GM12872 (cell line): ENCODE results near the gene PTPRM.

ENCODE experiments used
- TF ChIP-seq, protein P1 (sequence below): IDR thresholded peaks from 3 replicates; pipeline ENCODE4 v1.5.1; 2011; ENCODE audit warnings: low read depth, mild to moderate bottlenecking, low read length, moderate library complexity; ENCODE audit not compliant: insufficient read depth

PTPRM gene

GRCh38 chr18:7566567-7567473 lies at the start of gene PTPRM:
Gene PTPRM (plus strand): TSS chr18:7567316. CDS start chr18:7567819, 503 bp downstream.
- TF ChIP-seq, protein P1, sequence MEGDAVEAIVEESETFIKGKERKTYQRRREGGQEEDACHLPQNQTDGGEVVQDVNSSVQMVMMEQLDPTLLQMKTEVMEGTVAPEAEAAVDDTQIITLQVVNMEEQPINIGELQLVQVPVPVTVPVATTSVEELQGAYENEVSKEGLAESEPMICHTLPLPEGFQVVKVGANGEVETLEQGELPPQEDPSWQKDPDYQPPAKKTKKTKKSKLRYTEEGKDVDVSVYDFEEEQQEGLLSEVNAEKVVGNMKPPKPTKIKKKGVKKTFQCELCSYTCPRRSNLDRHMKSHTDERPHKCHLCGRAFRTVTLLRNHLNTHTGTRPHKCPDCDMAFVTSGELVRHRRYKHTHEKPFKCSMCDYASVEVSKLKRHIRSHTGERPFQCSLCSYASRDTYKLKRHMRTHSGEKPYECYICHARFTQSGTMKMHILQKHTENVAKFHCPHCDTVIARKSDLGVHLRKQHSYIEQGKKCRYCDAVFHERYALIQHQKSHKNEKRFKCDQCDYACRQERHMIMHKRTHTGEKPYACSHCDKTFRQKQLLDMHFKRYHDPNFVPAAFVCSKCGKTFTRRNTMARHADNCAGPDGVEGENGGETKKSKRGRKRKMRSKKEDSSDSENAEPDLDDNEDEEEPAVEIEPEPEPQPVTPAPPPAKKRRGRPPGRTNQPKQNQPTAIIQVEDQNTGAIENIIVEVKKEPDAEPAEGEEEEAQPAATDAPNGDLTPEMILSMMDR = peak; percentile 35; the same call in 1 of the 3 replicates

DNA sequence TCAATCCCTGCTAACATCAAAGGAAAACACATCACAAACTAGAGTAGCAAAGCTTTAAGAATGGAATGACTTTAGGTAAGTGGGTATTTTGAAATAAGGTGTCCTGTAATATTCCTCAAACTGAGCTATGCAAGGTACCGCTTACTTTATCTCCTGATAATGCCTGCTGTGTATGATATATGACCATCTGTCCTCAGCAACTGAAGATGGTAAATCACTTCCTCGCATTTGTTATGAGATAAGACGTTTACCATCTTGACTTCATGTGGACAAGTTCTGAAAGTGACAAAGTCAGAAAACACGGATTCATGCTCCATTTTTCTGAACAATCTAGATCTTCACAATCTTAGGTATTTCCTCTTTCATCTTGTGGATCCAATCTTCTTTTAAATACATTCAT lies 49.3 kb upstream of the PTPRM start:
- TF ChIP-seq, protein P1 = no peak

GRCh38 chr18:7520200-7520785 lies 46.8 kb upstream of the PTPRM start:
- TF ChIP-seq, protein P1 = no peak

GRCh38 chr18:7521226-7521856 lies 45.8 kb upstream of the PTPRM start:
- TF ChIP-seq, protein P1 = no peak

DNA sequence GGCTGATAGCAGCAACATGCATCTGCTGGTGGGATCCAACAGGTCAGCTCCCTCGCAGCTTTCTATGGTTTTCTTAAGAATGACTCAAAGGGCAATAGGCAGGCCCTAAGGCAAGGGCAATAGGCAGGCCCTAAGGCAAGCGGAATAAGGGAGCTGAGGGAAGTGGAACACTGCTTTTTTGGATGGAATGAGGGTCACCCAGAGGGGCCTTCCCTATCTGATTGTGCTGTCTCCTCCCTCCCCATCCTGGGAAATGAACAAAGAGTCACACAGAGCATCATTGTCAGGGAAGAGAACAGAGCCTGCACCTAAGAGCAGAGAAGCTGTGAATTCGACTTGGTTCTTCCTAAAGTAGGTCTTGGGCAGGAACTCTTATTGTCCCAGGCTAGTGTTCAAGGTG lies 43.3 kb upstream of the PTPRM start:
- TF ChIP-seq, protein P1 = no peak

DNA sequence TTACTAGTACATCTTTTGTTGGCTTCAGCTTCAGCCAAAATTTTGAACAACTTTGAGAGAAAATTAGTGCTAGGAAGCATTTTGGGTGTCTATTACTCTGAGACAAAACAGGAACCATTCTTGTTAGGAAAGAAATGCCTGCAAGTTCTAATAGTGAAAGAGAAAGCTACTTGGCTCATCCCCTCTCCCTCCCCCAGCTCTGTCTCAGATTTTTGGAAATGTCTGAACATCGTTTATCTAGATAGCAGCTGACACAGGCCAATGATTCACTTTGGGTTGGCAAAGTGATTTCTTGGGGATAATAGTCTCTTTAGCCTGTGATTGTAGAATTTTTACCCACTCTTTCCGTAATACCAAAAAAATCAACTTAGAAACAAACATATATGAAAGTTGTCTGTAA lies 42.3 kb upstream of the PTPRM start:
- TF ChIP-seq, protein P1 = no peak

DNA sequence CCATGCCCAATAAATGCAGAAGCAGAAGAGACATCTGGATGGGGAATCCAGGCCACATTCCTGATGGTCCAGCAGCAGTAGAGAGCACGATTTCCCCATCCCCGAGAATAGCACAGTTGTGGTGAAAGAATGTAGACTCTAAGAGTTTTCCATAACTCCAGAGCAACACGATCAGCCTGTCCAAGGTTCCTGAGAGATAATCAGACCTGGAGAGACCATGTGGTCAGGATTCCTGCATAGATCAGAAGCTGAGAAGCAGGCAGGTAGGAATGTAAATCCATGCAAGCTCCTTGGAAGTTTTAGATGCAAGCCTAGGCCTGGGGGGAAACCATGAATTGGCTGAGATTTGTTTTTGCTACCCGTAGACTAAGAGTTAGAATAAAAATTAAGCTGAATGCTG lies 34.2 kb upstream of the PTPRM start:
- TF ChIP-seq, protein P1 = no peak
